Fibroblast of lung (primary cell): Measurements from ENCODE around the gene CCIN. TPM values are rescaled to one million over a fixed set of nuclear protein-coding genes. Genes with fewer than 3 reads are reported as not detected.
A peak's percentile ranks its signal among the peaks of the same experiment; 100 is the strongest.

Source experiments
- DNase-seq, 2 donors: peaks; one replicate each; pipeline versions ENCODE4 v3.0.0 to v3.0.0-alpha.2; 2010; ENCODE audit warnings: low read depth in 2 of 2
- H2AFZ ChIP-seq: 2 replicates; pipeline ENCODE4 v1.5.1; 2012; ENCODE audit warnings: low read length, control low read depth, inconsistent platforms
- H3K27ac ChIP-seq: 2 replicates; pipeline ENCODE4 v1.5.1; 2011; ENCODE audit warnings: low read length, control low read depth; ENCODE audit not compliant: insufficient read depth
- H3K27me3 ChIP-seq: 2 replicates; pipeline ENCODE4 v1.5.1; 2011; ENCODE audit warnings: mild to moderate bottlenecking, low read length; ENCODE audit not compliant: control insufficient read depth, insufficient read depth
- H3K36me3 ChIP-seq: 2 replicates; pipeline ENCODE4 v1.5.1; 2011; ENCODE audit warnings: low read length; ENCODE audit not compliant: control insufficient read depth, insufficient read depth
- H3K4me1 ChIP-seq: 2 replicates; pipeline ENCODE4 v1.5.1; 2011; ENCODE audit warnings: low read length; ENCODE audit not compliant: control insufficient read depth, insufficient read depth; ENCODE audit errors: extremely low read depth
- H3K4me2 ChIP-seq: 2 replicates; pipeline ENCODE4 v1.5.1; 2011; ENCODE audit warnings: low read length, control low read depth; ENCODE audit not compliant: insufficient read depth; ENCODE audit errors: extremely low read depth
- H3K4me3 ChIP-seq, 4 experiments: fragments of 200-600 bp in 1 of 4; sonication (generic) in 1 of 4; replicated peaks in 1 of 4; 2 replicates each; pipeline ENCODE4 v1.5.1; 2011 to 2016; ENCODE audit warnings: low read length in 4 of 4, low read depth in 3 of 4, mild to moderate bottlenecking in 3 of 4, control low read depth in 2 of 4, inconsistent platforms in 1 of 4, mixed read lengths in 1 of 4; ENCODE audit not compliant: insufficient read depth in 1 of 4; ENCODE audit errors: control extremely low read depth in 1 of 4
- H3K79me2 ChIP-seq: 2 replicates; pipeline ENCODE4 v1.5.1; 2012; ENCODE audit warnings: mild to moderate bottlenecking, low read length, inconsistent platforms; ENCODE audit not compliant: control insufficient read depth, insufficient read depth
- H3K9ac ChIP-seq: 2 replicates; pipeline ENCODE4 v1.5.1; 2011; ENCODE audit warnings: mild to moderate bottlenecking, low read length, control low read depth; ENCODE audit not compliant: insufficient read depth
- H3K9me3 ChIP-seq: 2 replicates; pipeline ENCODE4 v1.5.1; 2012; ENCODE audit warnings: low read depth, low read length; ENCODE audit not compliant: control insufficient read depth, insufficient read depth
- H4K20me1 ChIP-seq: 2 replicates; pipeline ENCODE4 v1.5.1; 2011; ENCODE audit warnings: low read length; ENCODE audit not compliant: control insufficient read depth, insufficient read depth; ENCODE audit errors: extremely low read depth
- CTCF ChIP-seq, 2 donors: IDR thresholded peaks in 1 of 2; conservative IDR thresholded peaks in 1 of 2; 1 replicate in 1 of 2; 2 replicates in 1 of 2; pipeline ENCODE4 v1.5.1; 2011 to 2012; ENCODE audit warnings: low read length in 2 of 2, control low read depth in 1 of 2, inconsistent platforms in 1 of 2, low read depth in 1 of 2, mild to moderate bottlenecking in 1 of 2
- EZH2 ChIP-seq: IDR thresholded peaks from 2 replicates; pipeline ENCODE4 v1.5.1; 2012; ENCODE audit warnings: low read length, control low read depth, mild to moderate bottlenecking; ENCODE audit errors: missing control alignments
- polyA plus RNA-seq, 2 donors: library from polyadenylated mRNA; depleted of rRNA in 1 of 2; stranded (reverse) in 1 of 2; unstranded in 1 of 2; fragments of >200 nt; gene quantifications; 2 replicates each; pipeline ENCODE4 v1.2.1, GENCODE V29; 2011 to 2012; ENCODE audit warnings: missing spikeins in 1 of 2
- total RNA-seq: library from RNA; depleted of rRNA; stranded (reverse); fragments of >200 nt; gene quantifications from 2 replicates; pipeline ENCODE4 v1.2.1, GENCODE V29; 2014

The CCIN gene
- total and polyA plus RNA-seq, 2 donors (not counting 1 experiment from before 2014, with no cell fraction given) = 0.40 to 1.3 TPM

GRCh38 chr9:36153746-36154145 lies 15.4 kb upstream of the CCIN start:
- no peak for TF ChIP-seq EZH2
- no peak overlapping the region for H2AFZ ChIP-seq
- DNase-seq = no peak
- no peaks in the 10 kb centered on the region for H3K27me3 ChIP-seq
- H3K9ac ChIP-seq = no peak overlapping the region
- H3K4me3 ChIP-seq = no peak overlapping the region
- H3K9me3 ChIP-seq = no peaks in the 10 kb centered on the region
- H3K27ac ChIP-seq = peak overlapping the region; percentile 76
- no peaks in the 10 kb centered on the region for H3K79me2 ChIP-seq
- no peak overlapping the region for H3K4me2 ChIP-seq
- peaks cover 3% of the 10 kb centered on the region for H3K36me3 ChIP-seq
- no peaks in the 10 kb centered on the region for H4K20me1 ChIP-seq
- peaks cover 15% of the 10 kb centered on the region for H3K4me1 ChIP-seq

- Histone ChIP-seq H3K9ac (peak overlapping the region; percentile 21), H3K27me3 (no peaks in the 10 kb centered on the region)
- peak; percentile 65 to 66 for DNase-seq
These were observed 14.7 kb upstream of the CCIN start for GRCh38 chr9:36154331-36154952.

GRCh38 chr9:36156116-36156515 lies 13.1 kb upstream of the CCIN start:
- H3K79me2 ChIP-seq = no peaks in the 10 kb centered on the region
- no peak for TF ChIP-seq CTCF (conservative IDR thresholded peaks at IDR 0.05 in 1 of 2, IDR thresholded peaks at IDR 0.05 in 1 of 2; ENCODE audit: low read depth in 1 of 2, low read length in 2 of 2)
- no peak for TF ChIP-seq EZH2
- no peaks in the 10 kb centered on the region for H3K27me3 ChIP-seq
- no peak overlapping the region for H3K4me2 ChIP-seq
- H2AFZ ChIP-seq = no peak overlapping the region
- H3K36me3 ChIP-seq = no peaks in the 10 kb centered on the region
- no peak overlapping the region for H3K9ac ChIP-seq
- H4K20me1 ChIP-seq = no peaks in the 10 kb centered on the region
- H3K4me3 ChIP-seq = no peak overlapping the region
- H3K27ac ChIP-seq = no peak overlapping the region
- DNase-seq = no peak
- no peaks in the 10 kb centered on the region for H3K9me3 ChIP-seq
- H3K4me1 ChIP-seq = peaks cover 9% of the 10 kb centered on the region

More at GRCh38 chr9:36154331-36154952, 14.7 kb upstream of the CCIN start:
- Histone ChIP-seq H3K27ac (peak overlapping the region; percentile 76), H4K20me1 (no peaks in the 10 kb centered on the region), H3K79me2 (no peaks in the 10 kb centered on the region), H3K4me3 (no peak overlapping the region), H3K4me1 (peaks cover 8% of the 10 kb centered on the region), H3K9me3 (no peaks in the 10 kb centered on the region), H3K4me2 (peak overlapping the region; percentile 52), H3K36me3 (peaks cover under 1% of the 10 kb centered on the region), H2AFZ (peak overlapping the region; percentile 13)
- TF ChIP-seq EZH2 (no peak), CTCF (conservative IDR thresholded peaks at IDR 0.05 in 1 of 2, IDR thresholded peaks at IDR 0.05 in 1 of 2; ENCODE audit: low read depth in 1 of 2, low read length in 2 of 2) (no peak)
